NT2/D1 (cell line): ENCODE results near the gene CEMIP2.

Experiments used
- SUZ12 ChIP-seq: IDR thresholded peaks from 2 replicates; pipeline ENCODE4 v1.6.1; 2011; ENCODE audit not compliant: insufficient read length, insufficient read depth; ENCODE audit errors: extremely low read depth
- YY1 ChIP-seq: IDR thresholded peaks from 2 replicates; pipeline ENCODE4 v1.6.1; 2011; ENCODE audit not compliant: insufficient read length, insufficient read depth
- ZNF274 ChIP-seq: IDR thresholded peaks from 2 replicates; pipeline ENCODE4 v1.6.1; 2011; ENCODE audit warnings: mild to moderate bottlenecking, low read depth, low read length

GRCh38 chr9:71770170-71770569 lies 1.9 kb upstream of the CEMIP2 start:
- TF ChIP-seq YY1 (no peak), SUZ12 (no peak), ZNF274 (no peak)
